Osteocyte (in vitro differentiated cells): ENCODE measurements around the gene CDCA8. TPM values are rescaled to one million over a fixed set of nuclear protein-coding genes. Genes with fewer than 3 reads are reported as not detected.

ENCODE experiments used
- DNase-seq: peaks from one replicate; pipeline ENCODE4 v3.0.0; 2021; ENCODE audit warnings: mixed read lengths; ENCODE audit not compliant: unreplicated experiment; ENCODE audit errors: extremely low spot score
- H3K27ac Mint-ChIP-seq: one replicate; pipeline ENCODE4 v1.8.0; 2021; ENCODE audit warnings: mild to moderate bottlenecking, mixed read lengths; ENCODE audit not compliant: unreplicated experiment
- H3K27me3 Mint-ChIP-seq: one replicate; pipeline ENCODE4 v1.8.0; 2021; ENCODE audit warnings: mixed read lengths; ENCODE audit not compliant: unreplicated experiment
- H3K36me3 Mint-ChIP-seq: one replicate; pipeline ENCODE4 v1.8.0; 2021; ENCODE audit warnings: mixed read lengths; ENCODE audit not compliant: unreplicated experiment
- H3K4me1 Mint-ChIP-seq: one replicate; pipeline ENCODE4 v1.8.0; 2021; ENCODE audit warnings: mixed read lengths; ENCODE audit not compliant: unreplicated experiment
- H3K4me3 Mint-ChIP-seq: one replicate; pipeline ENCODE4 v1.8.0; 2021; ENCODE audit warnings: mild to moderate bottlenecking, moderate library complexity, mixed read lengths; ENCODE audit not compliant: unreplicated experiment
- H3K9me3 Mint-ChIP-seq: one replicate; pipeline ENCODE4 v1.8.0; 2021; ENCODE audit warnings: mixed read lengths; ENCODE audit not compliant: unreplicated experiment
- CTCF ChIP-seq: fragments of 200-600 bp; sonication (generic); IDR thresholded peaks from 2 replicates; pipeline ENCODE4 v1.5.0; 2021; ENCODE audit warnings: antibody characterized with exemption, mild to moderate bottlenecking, moderate library complexity
- total RNA-seq: library from RNA; stranded (reverse); gene quantifications from 2 replicates; pipeline ENCODE4 v1.2.1, GENCODE V29; 2021

Gene CDCA8
- total RNA-seq, 1 donor from 2014 or later, result 7.6 TPM

- Mint-ChIP-seq H3K36me3 (no peaks in the 10 kb centered on the region), H3K27ac (no peak overlapping the region), H3K4me1 (no peaks in the 10 kb centered on the region), H3K9me3 (no peaks in the 10 kb centered on the region), H3K27me3 (peaks cover 11% of the 10 kb centered on the region), H3K4me3 (no peak overlapping the region)
- TF ChIP-seq CTCF, result no peak
- DNase-seq, result no peak
Measured at GRCh38 chr1:37652976-37653375, 39.3 kb upstream of the CDCA8 start.

- Mint-ChIP-seq H3K4me1 (no peaks in the 10 kb centered on the region), H3K36me3 (no peaks in the 10 kb centered on the region), H3K9me3 (no peaks in the 10 kb centered on the region), H3K27ac (no peak overlapping the region), H3K27me3 (peaks cover 16% of the 10 kb centered on the region), H3K4me3 (no peak overlapping the region)
- no peak for DNase-seq
- TF ChIP-seq CTCF, result no peak
Measured at GRCh38 chr1:37653906-37654305, 38.4 kb upstream of the CDCA8 start.

- peaks cover 18% of the 10 kb centered on the region for H3K27me3 Mint-ChIP-seq
- H3K4me3 Mint-ChIP-seq, result no peak overlapping the region
- no peaks in the 10 kb centered on the region for H3K4me1 Mint-ChIP-seq
- no peak overlapping the region for H3K27ac Mint-ChIP-seq
- H3K36me3 Mint-ChIP-seq, result no peaks in the 10 kb centered on the region
- DNase-seq, result no peak
- no peaks in the 10 kb centered on the region for H3K9me3 Mint-ChIP-seq
- no peak for TF ChIP-seq CTCF
Measured at GRCh38 chr1:37655274-37655673, 37.0 kb upstream of the CDCA8 start.

GRCh38 chr1:37656026-37656425 lies 36.3 kb upstream of the CDCA8 start:
- no peaks in the 10 kb centered on the region for H3K9me3 Mint-ChIP-seq
- no peak overlapping the region for H3K27ac Mint-ChIP-seq
- H3K36me3 Mint-ChIP-seq, result no peaks in the 10 kb centered on the region
- no peak overlapping the region for H3K4me3 Mint-ChIP-seq
- no peak for TF ChIP-seq CTCF
- H3K4me1 Mint-ChIP-seq, result peaks cover 1% of the 10 kb centered on the region
- DNase-seq, result no peak
- peaks cover 20% of the 10 kb centered on the region for H3K27me3 Mint-ChIP-seq

- Mint-ChIP-seq H3K4me3 (no peak overlapping the region), H3K4me1 (peaks cover 1% of the 10 kb centered on the region), H3K9me3 (no peaks in the 10 kb centered on the region), H3K27ac (no peak overlapping the region), H3K27me3 (peaks cover 18% of the 10 kb centered on the region), H3K36me3 (no peaks in the 10 kb centered on the region)
- no peak for DNase-seq
- no peak for TF ChIP-seq CTCF
Measured at GRCh38 chr1:37656881-37657280, 35.4 kb upstream of the CDCA8 start.
